IMR-90 (cell line): ENCODE data around the gene PRKCH. TPM values are rescaled to one million over a fixed set of nuclear protein-coding genes. Genes with fewer than 3 reads are reported as not detected.
A peak's percentile ranks its signal among the peaks of the same experiment; 100 is the strongest.

Source experiments
- ATAC-seq: fragments of 200-7000 bp; cut with Tn5 transposase; 2 replicates; pipeline ENCODE4 v1.9.1; 2020; ENCODE audit warnings: low read depth, mild to moderate bottlenecking, moderate library complexity
- BruUV-seq: library from RNA; stranded (reverse); fragments of 400-500 nt; replicated peaks from 2 replicates; lab custom pipeline; 2021; lab: Mats Ljungman, UMichigan
- CTCF ChIA-PET: fragments of 300-600 bp; formaldehyde crosslinking; extraction: SDS; loops from one replicate; lab custom pipeline; 2021; ENCODE audit warnings: antibody characterized with exemption; lab: Yijun Ruan, JAX
- POLR2A ChIA-PET: fragments of 300-600 bp; sonication (Branson Sonifier 250); formaldehyde crosslinking; loops from one replicate; lab custom pipeline; 2022; ENCODE audit warnings: antibody characterized with exemption; ENCODE audit not compliant: unreplicated experiment; lab: Charles Lee
- DNase-seq: peaks from one replicate; pipeline ENCODE4 v3.0.0; 2013
- H2AFZ ChIP-seq: replicated peaks from 2 replicates; pipeline ENCODE3; 2013; ENCODE audit warnings: low read length, mild to moderate bottlenecking; ENCODE audit not compliant: poor library complexity
- H2AK5ac ChIP-seq: 2 replicates; pipeline ENCODE4 v1.6.1; 2013; ENCODE audit warnings: low read depth, low read length, inconsistent platforms
- H2AK9ac ChIP-seq: replicated peaks from 2 replicates; pipeline ENCODE3; 2013; ENCODE audit warnings: mild to moderate bottlenecking, low read depth, low read length, moderate library complexity; ENCODE audit not compliant: poor library complexity
- H2BK120ac ChIP-seq: 2 replicates; pipeline ENCODE4 v1.6.1; 2013; ENCODE audit warnings: low read depth, low read length, inconsistent platforms
- H2BK15ac ChIP-seq: 3 replicates; pipeline ENCODE4 v1.6.1; 2013; ENCODE audit warnings: low read depth, low read length, inconsistent platforms
- H2BK20ac ChIP-seq: 2 replicates; pipeline ENCODE4 v1.6.1; 2013; ENCODE audit warnings: low read depth, mild to moderate bottlenecking, inconsistent platforms, low read length, moderate library complexity
- H2BK5ac ChIP-seq: 2 replicates; pipeline ENCODE4 v1.6.1; 2013; ENCODE audit warnings: mild to moderate bottlenecking, low read depth, low read length, inconsistent platforms; ENCODE audit not compliant: poor library complexity, severe bottlenecking
- H3K14ac ChIP-seq: replicated peaks from 2 replicates; pipeline ENCODE4 v1.6.1; 2013; ENCODE audit warnings: low read depth, low read length, inconsistent platforms
- H3K18ac ChIP-seq: 2 replicates; pipeline ENCODE4 v1.6.1; 2013; ENCODE audit warnings: low read depth, low read length, control low read depth
- H3K23ac ChIP-seq: 2 replicates; pipeline ENCODE4 v1.6.1; 2013; ENCODE audit warnings: low read depth, low read length, inconsistent platforms
- H3K27ac ChIP-seq: 2 replicates; pipeline ENCODE4 v1.5.1; 2013; ENCODE audit warnings: mild to moderate bottlenecking, control low read depth, low read length; ENCODE audit not compliant: insufficient read depth
- H3K27me3 ChIP-seq: 2 replicates; pipeline ENCODE4 v1.6.1; 2013; ENCODE audit warnings: low read length; ENCODE audit not compliant: control insufficient read depth, insufficient read depth
- H3K36me3 ChIP-seq: 2 replicates; pipeline ENCODE4 v1.6.1; 2013; ENCODE audit warnings: low read length, mixed read lengths; ENCODE audit not compliant: control insufficient read depth, insufficient read depth
- H3K4ac ChIP-seq: 2 replicates; pipeline ENCODE4 v1.6.1; 2013; ENCODE audit warnings: low read depth, low read length, inconsistent platforms
- H3K4me1 ChIP-seq: 2 replicates; pipeline ENCODE4 v1.6.1; 2013; ENCODE audit warnings: low read length, mixed read lengths; ENCODE audit not compliant: control insufficient read depth, insufficient read depth
- H3K4me2 ChIP-seq: 2 replicates; pipeline ENCODE4 v1.6.1; 2013; ENCODE audit warnings: low read depth, mild to moderate bottlenecking, control low read depth, low read length, moderate library complexity
- H3K4me3 ChIP-seq: 2 replicates; pipeline ENCODE4 v1.5.1; 2013; ENCODE audit warnings: low read depth, mild to moderate bottlenecking, control low read depth, low read length, moderate library complexity; ENCODE audit not compliant: insufficient read depth
- H3K56ac ChIP-seq: 2 replicates; pipeline ENCODE4 v1.6.1; 2013; ENCODE audit warnings: low read length, inconsistent platforms; ENCODE audit not compliant: insufficient read depth; ENCODE audit errors: extremely low read depth
- H3K79me1 ChIP-seq, 2 experiments: 2 replicates each; pipeline ENCODE4 v1.6.1; 2013; ENCODE audit warnings: low read length in 2 of 2, inconsistent platforms in 1 of 2, low read depth in 1 of 2
- H3K9ac ChIP-seq: 2 replicates; pipeline ENCODE4 v1.6.1; 2013; ENCODE audit warnings: low read depth, low read length, control low read depth
- H3K9me1 ChIP-seq: 2 replicates; pipeline ENCODE4 v1.6.1; 2013; ENCODE audit warnings: low read length, inconsistent platforms; ENCODE audit not compliant: insufficient read depth
- H3K9me3 ChIP-seq: 2 replicates; pipeline ENCODE4 v1.6.1; 2013; ENCODE audit warnings: low read length; ENCODE audit not compliant: control insufficient read depth, insufficient read depth
- H4K20me1 ChIP-seq: 2 replicates; pipeline ENCODE4 v1.6.1; 2013; ENCODE audit warnings: low read length, inconsistent platforms; ENCODE audit not compliant: insufficient read depth
- H4K5ac ChIP-seq: 2 replicates; pipeline ENCODE4 v1.6.1; 2013; ENCODE audit warnings: mild to moderate bottlenecking, low read depth, low read length, control low read depth
- H4K8ac ChIP-seq, 2 experiments: 2 replicates each; pipeline ENCODE4 v1.6.1; 2013; ENCODE audit warnings: low read depth in 2 of 2, low read length in 2 of 2, control low read depth in 1 of 2, inconsistent platforms in 1 of 2
- H4K91ac ChIP-seq: 2 replicates; pipeline ENCODE4 v1.6.1; 2013; ENCODE audit warnings: low read depth, low read length, inconsistent platforms; ENCODE audit not compliant: insufficient read depth
- POLR2A ChIP-seq: IDR thresholded peaks from 2 replicates; pipeline ENCODE4 v1.6.1; 2012; ENCODE audit warnings: mild to moderate bottlenecking, low read depth, low read length
- WGBS, 2 experiments: methylation state at CpG; one replicate each; pipeline versions ENCODE4 v1.1.5 to v1.1.7; 2013; ENCODE audit warnings: missing lambda C conversion rate in 2 of 2; ENCODE audit not compliant: insufficient read length in 1 of 2; ENCODE audit errors: extremely low coverage in 2 of 2; 5-methylcytosine and 5-hydroxymethylcytosine counted together
- dilution Hi-C: fragments of 300-500 bp; cut with HindIII; formaldehyde crosslinking; loops from one replicate; pipeline ENCODE4 v1.14.3; 2018; ENCODE audit warnings: low sequenced_read_pairs; ENCODE audit not compliant: unreplicated experiment
- in situ Hi-C: fragments of 300-500 bp; cut with MboI; formaldehyde crosslinking; loops from 3 replicates; pipeline ENCODE4 v1.14.3; 2019; ENCODE audit warnings: low sequenced_read_pairs, inconsistent platforms, mixed read lengths
- intact Hi-C: fragments of 100-400 bp; cut with micrococcal nuclease; formaldehyde crosslinking; loops from 2 replicates; pipeline ENCODE4 v1.10.0; 2022
- polyA plus RNA-seq, 3 experiments: library from polyadenylated mRNA; depleted of rRNA; stranded (reverse); fragments of >200 nt; gene quantifications; 2 replicates each; pipeline ENCODE4 v1.2.3, GENCODE V29; 2012; ENCODE audit warnings: low replicate concordance in 1 of 3
- total RNA-seq: library from RNA; depleted of rRNA; stranded (reverse); fragments of >200 nt; gene quantifications from 2 replicates; pipeline ENCODE4 v1.2.3, GENCODE V29; 2012
- TF ChIP-seq, protein P1 (sequence below): fragments of 150-350 bp; IDR thresholded peaks from 2 replicates; pipeline ENCODE4 v1.6.1; 2017; ENCODE audit warnings: mild to moderate bottlenecking, antibody characterized with exemption, low read length, low read depth

The PRKCH gene
- total and polyA plus RNA-seq, 2 of the 4 experiments (the other 2 are of a cell fraction), result 1.6 to 2.3 TPM

DNA sequence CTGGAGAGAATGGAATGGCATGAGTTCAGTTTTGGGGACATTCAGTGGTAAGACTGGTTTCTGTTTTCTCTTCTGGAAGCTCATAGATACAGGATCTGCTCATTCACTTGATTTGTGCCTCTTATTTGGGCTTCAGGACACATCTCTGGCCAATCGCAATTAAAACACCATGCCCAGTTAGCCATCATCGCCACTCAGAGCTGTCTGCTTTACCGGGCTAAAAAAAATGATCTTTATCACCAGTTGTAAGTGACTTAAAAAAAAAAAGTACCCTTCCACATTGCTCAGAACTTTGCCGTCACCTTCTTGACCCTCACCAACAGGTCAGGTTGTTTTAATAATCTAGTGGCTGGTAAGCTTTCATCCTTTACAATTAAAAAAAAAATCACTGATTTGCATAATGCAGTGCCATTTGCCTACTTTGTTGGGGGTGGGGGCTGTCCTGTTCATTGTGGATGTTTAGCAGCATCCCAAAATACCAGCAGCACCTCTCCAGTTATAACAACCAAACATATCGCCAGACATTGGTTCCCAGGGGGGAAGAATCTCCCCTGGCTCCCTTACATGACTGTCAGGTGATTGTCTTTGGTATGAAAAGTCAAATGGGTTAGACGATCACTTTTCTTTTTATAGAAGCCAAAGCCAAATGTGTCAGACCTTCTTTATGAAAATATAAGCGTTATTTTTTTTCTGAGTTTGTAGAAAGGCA lies 150.1 kb downstream of the PRKCH start:
- peak overlapping the region; percentile 95 for H3K4ac ChIP-seq
- BruUV-seq, result TSS peak; percentile 76
- peak overlapping the region; percentile 93 for H3K18ac ChIP-seq
- in situ Hi-C loops (loop anchor here (5.0 kb wide), 1 partner anchor 91 kb away; no protein-coding TSS in a partner anchor), intact Hi-C loops (loop anchor here (1.0 to 5.0 kb wide), 2 partner anchors 91 to 181 kb away; no protein-coding TSS in a partner anchor), dilution Hi-C loops (loop anchor here (25.0 kb wide), 1 partner anchor 241 kb away; no protein-coding TSS in a partner anchor)
- H3K56ac ChIP-seq, result peak overlapping the region; percentile 83
- peak overlapping the region; percentile 57 for H3K23ac ChIP-seq
- H2BK5ac ChIP-seq, result peak overlapping the region; percentile 91
- H2AK5ac ChIP-seq, result peak overlapping the region; percentile 96
- H2BK20ac ChIP-seq, result peak overlapping the region; percentile 90
- ChIA-PET POLR2A (interaction anchor here (0.6 kb wide), 1 partner anchor 503 kb away, joined by 4 read pairs; no protein-coding TSS in a partner anchor), CTCF (interaction anchor here (0.9 to 1.5 kb wide), 4 partner anchors 91 to 366 kb away, joined by 3 to 5 read pairs (median 3); no protein-coding TSS in a partner anchor)
- peak overlapping the region; percentile 96 for H3K27ac ChIP-seq
- peak overlapping the region; percentile 83 for H3K9ac ChIP-seq
- peak overlapping the region; percentile 98 for H4K91ac ChIP-seq
- peaks cover 2 to 29% of the 10 kb centered on the region in 2 experiments; a peak in 3 of 4 replicates for H3K79me1 ChIP-seq
- peak overlapping the region; percentile 88 for H4K5ac ChIP-seq
- H3K27me3 ChIP-seq, result no peaks in the 10 kb centered on the region
- peak overlapping the region; percentile 96 for H2BK120ac ChIP-seq
- no peak overlapping the region for H2AFZ ChIP-seq
- no peak for ATAC-seq
- no peaks in the 10 kb centered on the region for H4K20me1 ChIP-seq
- no peaks in the 10 kb centered on the region for H3K36me3 ChIP-seq
- DNase-seq, result no peak
- H2BK15ac ChIP-seq, result peak overlapping the region; percentile 97
- H3K14ac ChIP-seq, result peak overlapping the region; percentile 83
- no peaks in the 10 kb centered on the region for H3K9me3 ChIP-seq
- WGBS, 2 experiments, result no CpG with 5 or more reads among the region's 7 CpGs
- peak overlapping the region; percentile 81 to 85 for H4K8ac ChIP-seq
- H2AK9ac ChIP-seq, result no peak overlapping the region
- H3K4me1 ChIP-seq, result peaks cover 35% of the 10 kb centered on the region
- H3K4me2 ChIP-seq, result peak overlapping the region; percentile 81
- peak overlapping the region; percentile 40 for H3K4me3 ChIP-seq
- H3K9me1 ChIP-seq, result peaks cover 30% of the 10 kb centered on the region
- TF ChIP-seq, protein P1, sequence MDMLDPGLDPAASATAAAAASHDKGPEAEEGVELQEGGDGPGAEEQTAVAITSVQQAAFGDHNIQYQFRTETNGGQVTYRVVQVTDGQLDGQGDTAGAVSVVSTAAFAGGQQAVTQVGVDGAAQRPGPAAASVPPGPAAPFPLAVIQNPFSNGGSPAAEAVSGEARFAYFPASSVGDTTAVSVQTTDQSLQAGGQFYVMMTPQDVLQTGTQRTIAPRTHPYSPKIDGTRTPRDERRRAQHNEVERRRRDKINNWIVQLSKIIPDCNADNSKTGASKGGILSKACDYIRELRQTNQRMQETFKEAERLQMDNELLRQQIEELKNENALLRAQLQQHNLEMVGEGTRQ, result no peak
- peak; percentile 9; the same call in 1 of the 2 replicates for TF ChIP-seq POLR2A
